ENCODE measurements around the gene UQCRH. TPM values are rescaled to one million over a fixed set of nuclear protein-coding genes. Genes with fewer than 3 reads are reported as not detected.

UQCRH gene
- total and polyA plus RNA-seq, 2 of the 13 experiments (the other 11 are each of a cell fraction or from before 2014, with no cell fraction given): 548 to 556 TPM

DNA sequence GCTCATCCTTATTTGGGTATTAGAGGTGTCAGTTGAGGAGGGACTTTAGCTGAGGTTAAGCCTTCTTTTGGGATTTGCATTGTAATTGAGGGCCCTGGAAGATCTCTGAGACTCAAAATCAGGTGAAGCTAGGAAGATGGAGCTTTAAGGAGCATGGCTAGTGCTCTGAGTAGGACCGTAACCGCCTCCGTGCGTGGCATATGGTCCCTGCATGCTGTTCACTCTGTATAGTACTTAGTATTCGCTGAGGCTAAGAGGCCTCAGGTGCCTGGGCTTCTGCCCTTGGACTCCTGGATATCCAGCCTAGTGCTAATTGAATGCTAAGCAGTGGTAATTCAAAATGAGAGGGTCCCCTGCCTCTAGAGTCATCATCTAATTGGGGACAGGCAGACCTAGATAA is 59.6 kb downstream of the UQCRH start:
- DNase-seq (ENCODE audit: low spot score): no peak
- Histone ChIP-seq H2AFZ (ENCODE audit: low read length) (no peak overlapping the region), H3K27ac (ENCODE audit: extremely low read length, insufficient read depth, low read length) (no peak overlapping the region), H3K4me3 (replicated peaks in 1 of 3; ENCODE audit: insufficient read depth in 1 of 3, low read depth in 2 of 3, low read length in 3 of 3) (no peak overlapping the region), H3K4me1 (ENCODE audit: insufficient read depth, low read length) (no peaks in the 10 kb centered on the region), H3K79me2 (ENCODE audit: insufficient read depth, low read length) (no peaks in the 10 kb centered on the region), H3K27me3 (ENCODE audit: control insufficient read depth in 1 of 2, insufficient read depth in 2 of 2, low read length in 2 of 2) (no peaks in the 10 kb centered on the region), H3K4me2 (ENCODE audit: low read depth, low read length) (no peak overlapping the region), H3K9ac (ENCODE audit: insufficient read depth, low read depth, low read length) (no peak overlapping the region), H3K9me3 (ENCODE audit: low read length) (no peaks in the 10 kb centered on the region), H4K20me1 (ENCODE audit: insufficient read depth, low read length) (no peaks in the 10 kb centered on the region), H3K36me3 (replicated peaks in 1 of 2; ENCODE audit: control insufficient read depth in 1 of 2, insufficient read depth in 2 of 2, low read length in 2 of 2) (peaks cover 14 to 31% of the 10 kb centered on the region in 2 experiments)
- WGBS (ENCODE audit: low lambda C conversion rate): 98% methylated on average over 4 of the region's 5 CpGs
- no peak for FAIRE-seq
- CTCF ChIA-PET (ENCODE audit: low intra/inter-chr PET ratio, low total read pairs): no interaction called here
- POLR2A ChIA-PET: no interaction called here
- ATAC-seq: no peak
- BruUV-seq (replicated peaks): TSS peak; percentile 37
- intact Hi-C loops (cut with micrococcal nuclease; ENCODE audit: unreplicated experiment) (no loop called here), in situ Hi-C loops (cut with HindIII; ENCODE audit: extremely low pct_ligation_motif_present, low pct_unique_long_range_greater_than_20kb) (no loop called here)
- TF ChIP-seq JDP2 (CRISPR knock-in tag; IDR thresholded peaks at IDR 0.05; ENCODE audit: borderline replicate concordance) (no peak), LCORL (IDR thresholded peaks at IDR 0.05) (no peak), LCORL (CRISPR knock-in tag; IDR thresholded peaks at IDR 0.05) (no peak), GATA4 (IDR thresholded peaks at IDR 0.05; ENCODE audit: borderline replicate concordance, low read depth) (no peak), HDAC1 (CRISPR knock-in tag; IDR thresholded peaks at IDR 0.05) (no peak), RNF2 (conservative IDR thresholded peaks at IDR 0.05; ENCODE audit: low read depth) (no peak), ZNF652 (CRISPR knock-in tag; IDR thresholded peaks at IDR 0.05; ENCODE audit: borderline replicate concordance, low read depth) (no peak), POGZ (CRISPR knock-in tag; IDR thresholded peaks at IDR 0.05) (no peak), GFI1 (CRISPR knock-in tag; IDR thresholded peaks at IDR 0.05; ENCODE audit: borderline replicate concordance) (no peak)
- TF ChIP-seq, protein P1, sequence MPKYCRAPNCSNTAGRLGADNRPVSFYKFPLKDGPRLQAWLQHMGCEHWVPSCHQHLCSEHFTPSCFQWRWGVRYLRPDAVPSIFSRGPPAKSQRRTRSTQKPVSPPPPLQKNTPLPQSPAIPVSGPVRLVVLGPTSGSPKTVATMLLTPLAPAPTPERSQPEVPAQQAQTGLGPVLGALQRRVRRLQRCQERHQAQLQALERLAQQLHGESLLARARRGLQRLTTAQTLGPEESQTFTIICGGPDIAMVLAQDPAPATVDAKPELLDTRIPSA (CRISPR knock-in tag; IDR thresholded peaks at IDR 0.05; ENCODE audit: borderline replicate concordance): no peak
- TF ChIP-seq, protein P2, sequence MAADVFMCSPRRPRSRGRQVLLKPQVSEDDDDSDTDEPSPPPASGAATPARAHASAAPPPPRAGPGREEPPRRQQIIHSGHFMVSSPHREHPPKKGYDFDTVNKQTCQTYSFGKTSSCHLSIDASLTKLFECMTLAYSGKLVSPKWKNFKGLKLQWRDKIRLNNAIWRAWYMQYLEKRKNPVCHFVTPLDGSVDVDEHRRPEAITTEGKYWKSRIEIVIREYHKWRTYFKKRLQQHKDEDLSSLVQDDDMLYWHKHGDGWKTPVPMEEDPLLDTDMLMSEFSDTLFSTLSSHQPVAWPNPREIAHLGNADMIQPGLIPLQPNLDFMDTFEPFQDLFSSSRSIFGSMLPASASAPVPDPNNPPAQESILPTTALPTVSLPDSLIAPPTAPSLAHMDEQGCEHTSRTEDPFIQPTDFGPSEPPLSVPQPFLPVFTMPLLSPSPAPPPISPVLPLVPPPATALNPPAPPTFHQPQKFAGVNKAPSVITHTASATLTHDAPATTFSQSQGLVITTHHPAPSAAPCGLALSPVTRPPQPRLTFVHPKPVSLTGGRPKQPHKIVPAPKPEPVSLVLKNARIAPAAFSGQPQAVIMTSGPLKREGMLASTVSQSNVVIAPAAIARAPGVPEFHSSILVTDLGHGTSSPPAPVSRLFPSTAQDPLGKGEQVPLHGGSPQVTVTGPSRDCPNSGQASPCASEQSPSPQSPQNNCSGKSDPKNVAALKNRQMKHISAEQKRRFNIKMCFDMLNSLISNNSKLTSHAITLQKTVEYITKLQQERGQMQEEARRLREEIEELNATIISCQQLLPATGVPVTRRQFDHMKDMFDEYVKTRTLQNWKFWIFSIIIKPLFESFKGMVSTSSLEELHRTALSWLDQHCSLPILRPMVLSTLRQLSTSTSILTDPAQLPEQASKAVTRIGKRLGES (CRISPR knock-in tag; IDR thresholded peaks at IDR 0.05; ENCODE audit: borderline replicate concordance): no peak

All from HepG2 (cell line).